BLaER1 (cell line): ENCODE measurements around the gene RNF141.

Experiments used
- H3K27ac ChIP-seq: shearing (Covaris generic); formaldehyde crosslinking; 2 replicates; pipeline ENCODE4 v1.8.1; 2022
- H3K27me3 ChIP-seq: shearing (Covaris generic); formaldehyde crosslinking; 2 replicates; pipeline ENCODE4 v1.8.1; 2022
- H3K36me3 ChIP-seq: shearing (Covaris generic); formaldehyde crosslinking; 2 replicates; pipeline ENCODE4 v1.8.1; 2022
- H3K4me1 ChIP-seq: shearing (Covaris generic); formaldehyde crosslinking; 2 replicates; pipeline ENCODE4 v1.8.1; 2022
- H3K4me2 ChIP-seq: shearing (Covaris generic); formaldehyde crosslinking; 2 replicates; pipeline ENCODE4 v1.8.1; 2022
- H3K4me3 ChIP-seq: shearing (Covaris generic); formaldehyde crosslinking; 2 replicates; pipeline ENCODE4 v1.8.1; 2022
- H3K9ac ChIP-seq: shearing (Covaris generic); formaldehyde crosslinking; 2 replicates; pipeline ENCODE4 v1.8.1; 2022
- H3K9me3 ChIP-seq: shearing (Covaris generic); formaldehyde crosslinking; 2 replicates; pipeline ENCODE4 v1.8.1; 2022
- H4K20me1 ChIP-seq: shearing (Covaris generic); formaldehyde crosslinking; 2 replicates; pipeline ENCODE4 v1.8.1; 2022
- Cebpa-rat ChIP-seq: shearing (Covaris generic); IDR thresholded peaks from 2 replicates; pipeline ENCODE4 v1.8.1; 2022

RNF141 gene

GRCh38 chr11:10478066-10478465 is 62.9 kb downstream of the RNF141 start:
- Histone ChIP-seq H3K9ac (no peak overlapping the region), H3K4me1 (no peaks in the 10 kb centered on the region), H3K27ac (no peak overlapping the region), H3K4me3 (no peak overlapping the region), H3K27me3 (no peaks in the 10 kb centered on the region), H3K36me3 (peaks cover 96% of the 10 kb centered on the region), H4K20me1 (peaks cover 36% of the 10 kb centered on the region), H3K9me3 (no peaks in the 10 kb centered on the region), H3K4me2 (no peak overlapping the region)
- TF ChIP-seq Cebpa-rat, result no peak

- Histone ChIP-seq H4K20me1 (peaks cover 36% of the 10 kb centered on the region), H3K9ac (no peak overlapping the region), H3K4me1 (no peaks in the 10 kb centered on the region), H3K4me3 (no peak overlapping the region), H3K27ac (no peak overlapping the region), H3K27me3 (no peaks in the 10 kb centered on the region), H3K9me3 (no peaks in the 10 kb centered on the region), H3K4me2 (no peak overlapping the region), H3K36me3 (peaks cover 93% of the 10 kb centered on the region)
- no peak for TF ChIP-seq Cebpa-rat
Measured at GRCh38 chr11:10477690-10478046, 63.3 kb downstream of the RNF141 start.

- no peaks in the 10 kb centered on the region for H3K9me3 ChIP-seq
- H3K36me3 ChIP-seq, result peaks cover 88% of the 10 kb centered on the region
- H3K9ac ChIP-seq, result no peak overlapping the region
- no peaks in the 10 kb centered on the region for H3K27me3 ChIP-seq
- no peak for TF ChIP-seq Cebpa-rat
- H3K4me2 ChIP-seq, result no peak overlapping the region
- H4K20me1 ChIP-seq, result peaks cover 36% of the 10 kb centered on the region
- H3K27ac ChIP-seq, result no peak overlapping the region
- H3K4me3 ChIP-seq, result no peak overlapping the region
- no peaks in the 10 kb centered on the region for H3K4me1 ChIP-seq
Measured at GRCh38 chr11:10476927-10477689, 63.9 kb downstream of the RNF141 start.

GRCh38 chr11:10476342-10476741 is 64.6 kb downstream of the RNF141 start:
- Histone ChIP-seq H3K27me3 (no peaks in the 10 kb centered on the region), H3K9me3 (no peaks in the 10 kb centered on the region), H3K36me3 (peaks cover 80% of the 10 kb centered on the region), H4K20me1 (peaks cover 36% of the 10 kb centered on the region), H3K4me2 (no peak overlapping the region), H3K4me1 (no peaks in the 10 kb centered on the region), H3K27ac (no peak overlapping the region), H3K9ac (no peak overlapping the region), H3K4me3 (no peak overlapping the region)
- no peak for TF ChIP-seq Cebpa-rat

DNA sequence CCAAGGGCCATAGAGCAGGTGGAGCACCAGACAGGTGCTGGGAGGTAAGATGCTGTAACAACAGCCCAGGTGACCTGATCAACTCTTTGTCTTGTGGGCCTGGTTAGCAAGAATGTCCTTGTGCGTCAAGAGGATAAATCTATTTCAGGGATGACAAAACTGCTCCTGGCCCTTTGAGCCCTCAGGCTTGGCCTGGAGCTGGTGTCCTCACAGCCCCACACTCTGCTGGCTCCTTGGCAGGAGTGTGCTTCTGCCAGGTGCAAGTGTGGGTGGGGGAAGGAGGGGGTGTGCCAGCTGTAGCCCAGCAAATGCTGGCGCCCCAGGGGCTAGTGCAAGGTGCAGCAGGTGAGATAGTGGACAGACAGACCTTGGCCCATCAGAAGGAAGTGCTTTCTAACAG is 66.4 kb downstream of the RNF141 start:
- Histone ChIP-seq H3K4me3 (no peak overlapping the region), H3K9ac (no peak overlapping the region), H3K27ac (no peak overlapping the region), H3K36me3 (peaks cover 65% of the 10 kb centered on the region), H3K4me2 (no peak overlapping the region), H3K27me3 (no peaks in the 10 kb centered on the region), H3K9me3 (0 out of 2 replicates have a peak, but pooled peaks cover under 1% of the 10 kb centered on the region), H3K4me1 (no peaks in the 10 kb centered on the region), H4K20me1 (peaks cover 24% of the 10 kb centered on the region; the same call in 1 of the 2 replicates)
- no peak for TF ChIP-seq Cebpa-rat

- Histone ChIP-seq H3K9ac (no peak overlapping the region), H3K27me3 (no peaks in the 10 kb centered on the region)
Measured at GRCh38 chr11:10473371-10473770, 67.6 kb downstream of the RNF141 start.

DNA sequence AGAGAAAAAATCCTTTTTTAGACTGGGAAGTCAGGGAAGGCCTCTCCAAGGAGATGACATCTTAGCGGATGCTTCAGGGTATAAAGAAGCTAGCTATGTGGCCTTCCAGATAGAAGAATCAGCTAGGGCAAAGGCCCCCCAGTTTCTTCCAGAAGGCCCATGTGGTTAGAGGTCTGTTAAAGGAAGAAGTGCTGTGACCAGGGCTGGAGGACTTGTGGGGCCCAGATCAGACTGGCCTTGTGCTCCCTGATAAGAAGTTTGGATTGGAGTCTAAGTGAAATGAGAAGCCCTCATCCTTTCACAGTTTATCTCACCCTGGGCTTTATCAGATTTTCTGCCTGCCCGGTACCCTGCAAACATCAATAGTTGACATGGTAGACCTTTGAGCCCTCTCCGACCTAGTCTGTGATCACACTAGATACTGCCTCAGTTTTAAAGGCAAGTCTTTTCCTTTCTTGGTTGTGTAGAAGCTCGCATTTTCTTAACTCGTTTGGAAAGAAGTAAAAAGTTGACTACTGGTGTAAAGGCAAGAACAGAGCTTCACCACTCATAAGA is 78.2 kb downstream of the RNF141 start:
- no peaks in the 10 kb centered on the region for H3K27me3 ChIP-seq
- no peaks in the 10 kb centered on the region for H4K20me1 ChIP-seq
- no peak overlapping the region for H3K9ac ChIP-seq
- peaks cover 33% of the 10 kb centered on the region for H3K4me1 ChIP-seq
- no peak overlapping the region for H3K4me2 ChIP-seq
- peaks cover 26% of the 10 kb centered on the region for H3K9me3 ChIP-seq
- TF ChIP-seq Cebpa-rat, result no peak
- no peak overlapping the region for H3K27ac ChIP-seq
- no peak overlapping the region for H3K4me3 ChIP-seq
- peaks cover 67% of the 10 kb centered on the region for H3K36me3 ChIP-seq

More at GRCh38 chr11:10473371-10473770, 67.6 kb downstream of the RNF141 start:
- TF ChIP-seq Cebpa-rat, result no peak
- H3K27ac ChIP-seq, result no peak overlapping the region
- peaks cover 20% of the 10 kb centered on the region; the same call in 1 of the 2 replicates for H4K20me1 ChIP-seq
- H3K4me3 ChIP-seq, result no peak overlapping the region
- H3K36me3 ChIP-seq, result peaks cover 54% of the 10 kb centered on the region
- H3K4me1 ChIP-seq, result no peaks in the 10 kb centered on the region
- no peak overlapping the region for H3K4me2 ChIP-seq
- peaks cover 9% of the 10 kb centered on the region; the same call in 1 of the 2 replicates for H3K9me3 ChIP-seq
